Upper lobe of left lung (tissue), 6 donors: ENCODE data around the gene INPP5J. TPM values are rescaled to one million over a fixed set of nuclear protein-coding genes. Genes with fewer than 3 reads are reported as not detected.

Source experiments
- ATAC-seq, 2 donors: fragments of 200-7000 bp; cut with Tn5 transposase; one replicate each; pipeline ENCODE4 v1.9.1; 2022; ENCODE audit warnings: mild to moderate bottlenecking in 2 of 2, moderate library complexity in 2 of 2; ENCODE audit not compliant: low FRiP score in 2 of 2
- DNase-seq, 2 donors: peaks; one replicate each; pipeline ENCODE4 v3.0.0-alpha.2; 2019 to 2020
- H3K27ac ChIP-seq, 4 donors: fragments of 200-600 bp; sonication (generic); one replicate each; pipeline ENCODE4 v1.5.1; 2016 to 2019
- H3K27me3 ChIP-seq, 4 donors: fragments of 200-600 bp; sonication (generic); one replicate each; pipeline ENCODE4 v1.5.1; 2017 to 2019
- H3K36me3 ChIP-seq, 4 donors: fragments of 200-600 bp; sonication (generic); one replicate each; pipeline ENCODE4 v1.5.1; 2016 to 2019
- H3K4me1 ChIP-seq, 4 donors: fragments of 200-600 bp; sonication (generic); one replicate each; pipeline ENCODE4 v1.5.1; 2018 to 2019
- H3K4me3 ChIP-seq, 4 donors: fragments of 200-600 bp; sonication (generic); one replicate each; pipeline ENCODE4 v1.5.1; 2017 to 2019; ENCODE audit warnings: mild to moderate bottlenecking in 2 of 4, moderate library complexity in 1 of 4
- H3K9me3 ChIP-seq, 4 donors: fragments of 200-600 bp; sonication (generic); one replicate each; pipeline ENCODE4 v1.5.1; 2018 to 2019
- CTCF ChIP-seq, 6 experiments: fragments of 450-650 bp in 4 of 6; fragments of 200-600 bp in 2 of 6; sonication (generic) in 2 of 6; IDR thresholded peaks; one replicate each; pipeline ENCODE4 v1.5.1; 2016 to 2019; ENCODE audit warnings: antibody characterized with exemption in 6 of 6
- EP300 ChIP-seq, 4 donors: sonication (generic); formaldehyde crosslinking; IDR thresholded peaks; one replicate each; pipeline ENCODE4 v1.5.1; 2017; ENCODE audit warnings: antibody characterized with exemption in 4 of 4, control low read depth in 2 of 4
- POLR2A ChIP-seq, 4 donors: fragments of 450-650 bp; IDR thresholded peaks; one replicate each; pipeline ENCODE4 v1.5.1; 2016 to 2017; ENCODE audit warnings: antibody characterized with exemption in 4 of 4, mild to moderate bottlenecking in 2 of 4
- POLR2AphosphoS5 ChIP-seq, 2 donors: sonication (generic); formaldehyde crosslinking; IDR thresholded peaks; one replicate each; pipeline ENCODE4 v1.5.1; 2017; ENCODE audit warnings: antibody characterized with exemption in 2 of 2
- WGBS, 2 donors: methylation state at CpG; one replicate each; pipeline ENCODE4 v1.1.5; 2017 to 2018; 5-methylcytosine and 5-hydroxymethylcytosine counted together
- total RNA-seq, 6 donors: library from RNA; depleted of rRNA in 4 of 6; stranded (reverse); fragments of >200 nt in 4 of 6; gene quantifications; one replicate each; pipeline versions ENCODE4 v1.1.0 to v1.2.1, GENCODE V29; 2016 to 2021
- donor health status: DM: no; HTN: no; CAD: no; lungs with moderate emphysema.
- donor health status: DM: no; HTN: yes; CAD: no; lungs with severe emphysema.

Gene INPP5J
- total RNA-seq, 6 donors from 2014 or later, result 3.0 to 28.3 (median 6.2) TPM

GRCh38 chr22:31139866-31140716 is 17.3 kb downstream of the INPP5J start, which contains the start of gene PLA2G3:
Gene PLA2G3, minus strand, starts transcription at chr22:31140508. Its CDS starts 154 bp downstream, at chr22:31140354.
- ATAC-seq (peak; percentile 66 to 92), DNase-seq (peak; percentile 87 to 95)
- H3K4me3 ChIP-seq, result peak within 1 kb of the TSS in 3 of 4 donors; percentile 21 to 44 (median 41)
- peaks cover 0 to 7% (median 3%) of the 10 kb centered on the region in 4 donors for H3K4me1 ChIP-seq
- TF ChIP-seq EP300 (IDR thresholded peaks at IDR 0.05) (peak in 1 of 4 donors; percentile 2), POLR2A (IDR thresholded peaks at IDR 0.05) (peak in 2 of 4 donors; percentile 28 to 58), CTCF (IDR thresholded peaks at IDR 0.05) (peak in 4 of 6 experiments; percentile 28 to 74 (median 46)), POLR2AphosphoS5 (IDR thresholded peaks at IDR 0.05) (peak in 1 of 2 donors; percentile 53)
- WGBS, 2 donors, result 38 to 51% methylated on average over 17 to 18 of the region's 24 CpGs
- no peaks in the 10 kb centered on the region for H3K27me3 ChIP-seq
- peak within 1 kb of the TSS; percentile 17 to 80 (median 67) for H3K27ac ChIP-seq
- H3K9me3 ChIP-seq, result no peaks in the 10 kb centered on the region
- no peaks in the 10 kb centered on the region for H3K36me3 ChIP-seq

- H3K9me3 ChIP-seq, result no peaks in the 10 kb centered on the region
- ATAC-seq (peak; percentile 14 to 43), DNase-seq (peak in 1 of 2 donors; percentile 62)
Observed at GRCh38 chr22:31140746-31141145, 18.0 kb downstream of the INPP5J start.

GRCh38 chr22:31141551-31141950 is 18.8 kb downstream of the INPP5J start:
- ATAC-seq, result no peak
- Histone ChIP-seq H3K27ac (peak overlapping the region; percentile 17 to 80 (median 67)), H3K4me1 (peaks cover 0 to 7% (median 3%) of the 10 kb centered on the region in 4 donors), H3K36me3 (no peaks in the 10 kb centered on the region), H3K27me3 (no peaks in the 10 kb centered on the region), H3K9me3 (no peaks in the 10 kb centered on the region), H3K4me3 (no peak overlapping the region)
- 95 to 100% methylated on average over 2 of the region's 2 CpGs for WGBS, 2 donors
- TF ChIP-seq POLR2A (IDR thresholded peaks at IDR 0.05) (no peak), CTCF (IDR thresholded peaks at IDR 0.05) (no peak), POLR2AphosphoS5 (IDR thresholded peaks at IDR 0.05) (no peak), EP300 (IDR thresholded peaks at IDR 0.05) (no peak)
- DNase-seq, result no peak

More at GRCh38 chr22:31140746-31141145, 18.0 kb downstream of the INPP5J start:
- peaks cover 0 to 7% (median 3%) of the 10 kb centered on the region in 4 donors for H3K4me1 ChIP-seq
- peak overlapping the region; percentile 17 to 80 (median 67) for H3K27ac ChIP-seq
- peak overlapping the region in 1 of 4 donors; percentile 44 for H3K4me3 ChIP-seq
- no peaks in the 10 kb centered on the region for H3K36me3 ChIP-seq
- no peak for TF ChIP-seq POLR2AphosphoS5 (IDR thresholded peaks at IDR 0.05)
- no peak for TF ChIP-seq EP300 (IDR thresholded peaks at IDR 0.05)
- TF ChIP-seq POLR2A (IDR thresholded peaks at IDR 0.05), result no peak
- no peak for TF ChIP-seq CTCF (IDR thresholded peaks at IDR 0.05)
- WGBS, 2 donors, result 72% methylated on average over 5 of the region's 5 CpGs; no CpG with 5 or more reads in 1 of the 2 donors
- no peaks in the 10 kb centered on the region for H3K27me3 ChIP-seq

- no peak overlapping the region for H3K27ac ChIP-seq
- no peaks in the 10 kb centered on the region for H3K36me3 ChIP-seq
- no peaks in the 10 kb centered on the region for H3K27me3 ChIP-seq
- TF ChIP-seq POLR2A (IDR thresholded peaks at IDR 0.05) (no peak), POLR2AphosphoS5 (IDR thresholded peaks at IDR 0.05) (no peak), CTCF (IDR thresholded peaks at IDR 0.05) (no peak), EP300 (IDR thresholded peaks at IDR 0.05) (no peak)
- ATAC-seq (no peak), DNase-seq (no peak)
- WGBS, 2 donors, result 75% methylated on average over 4 of the region's 4 CpGs; no CpG with 5 or more reads in 1 of the 2 donors
- no peaks in the 10 kb centered on the region for H3K9me3 ChIP-seq
- H3K4me3 ChIP-seq, result no peak overlapping the region
- peaks cover 0 to 7% (median 3%) of the 10 kb centered on the region in 4 donors for H3K4me1 ChIP-seq
Observed at GRCh38 chr22:31142285-31142684, 19.5 kb downstream of the INPP5J start.
